Neural cell (in vitro differentiated cells): ENCODE measurements around the gene IFI35.

Experiments used
- EP300 ChIP-seq: fragments of 450-650 bp; conservative IDR thresholded peaks from 2 replicates; pipeline ENCODE4 v1.6.1; 2014; ENCODE audit warnings: antibody characterized with exemption, mild to moderate bottlenecking, moderate library complexity; ENCODE audit not compliant: poor library complexity, severe bottlenecking
- EZH2 ChIP-seq: fragments of 200-600, 300-800 bp; shearing (Covaris generic), sonication (generic); IDR thresholded peaks from 2 replicates; pipeline ENCODE4 v1.6.1; 2014; ENCODE audit warnings: antibody characterized with exemption, low read length, borderline replicate concordance, mild to moderate bottlenecking; ENCODE audit not compliant: insufficient read depth, poor library complexity, severe bottlenecking
- MXI1 ChIP-seq: fragments of 450-650 bp; conservative IDR thresholded peaks from 2 replicates; pipeline ENCODE4 v1.6.1; 2014; ENCODE audit warnings: antibody characterized with exemption, mild to moderate bottlenecking; ENCODE audit not compliant: poor library complexity, severe bottlenecking
- POLR2AphosphoS5 ChIP-seq: IDR thresholded peaks from 2 replicates; pipeline ENCODE4 v1.6.1; 2012
- TAF1 ChIP-seq: IDR thresholded peaks from 2 replicates; pipeline ENCODE4 v1.6.1; 2012; ENCODE audit warnings: low read depth
- TF ChIP-seq, protein P1 (sequence below): fragments of 450-650 bp; IDR thresholded peaks from 2 replicates; pipeline ENCODE4 v1.5.1; 2014; ENCODE audit warnings: antibody characterized with exemption, mild to moderate bottlenecking, moderate library complexity; ENCODE audit not compliant: poor library complexity, severe bottlenecking
- TF ChIP-seq, protein P2 (sequence below): IDR thresholded peaks from 2 replicates; pipeline ENCODE4 v1.6.1; 2012; ENCODE audit warnings: borderline replicate concordance

DNA sequence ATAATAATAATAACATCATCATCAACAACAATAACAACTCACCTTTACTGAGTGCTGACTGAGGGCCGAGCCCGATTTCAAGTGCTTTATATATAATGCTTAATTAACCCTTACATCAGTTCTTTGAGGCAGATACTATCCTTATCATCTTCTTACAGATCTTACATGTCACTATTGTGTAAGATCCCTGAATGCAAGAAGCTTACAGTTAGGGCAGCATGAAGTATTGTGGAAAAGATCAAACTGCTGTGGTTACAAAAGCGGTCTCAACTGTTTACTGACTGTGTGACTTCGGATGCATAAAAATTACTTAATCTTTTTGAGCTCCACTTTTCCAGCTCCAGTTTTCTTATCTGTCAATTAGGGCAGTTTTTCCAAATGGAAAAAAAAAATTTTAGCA, 12.3 kb downstream of the IFI35 start:
- TF ChIP-seq EZH2: no peak
- TF ChIP-seq, protein P1, sequence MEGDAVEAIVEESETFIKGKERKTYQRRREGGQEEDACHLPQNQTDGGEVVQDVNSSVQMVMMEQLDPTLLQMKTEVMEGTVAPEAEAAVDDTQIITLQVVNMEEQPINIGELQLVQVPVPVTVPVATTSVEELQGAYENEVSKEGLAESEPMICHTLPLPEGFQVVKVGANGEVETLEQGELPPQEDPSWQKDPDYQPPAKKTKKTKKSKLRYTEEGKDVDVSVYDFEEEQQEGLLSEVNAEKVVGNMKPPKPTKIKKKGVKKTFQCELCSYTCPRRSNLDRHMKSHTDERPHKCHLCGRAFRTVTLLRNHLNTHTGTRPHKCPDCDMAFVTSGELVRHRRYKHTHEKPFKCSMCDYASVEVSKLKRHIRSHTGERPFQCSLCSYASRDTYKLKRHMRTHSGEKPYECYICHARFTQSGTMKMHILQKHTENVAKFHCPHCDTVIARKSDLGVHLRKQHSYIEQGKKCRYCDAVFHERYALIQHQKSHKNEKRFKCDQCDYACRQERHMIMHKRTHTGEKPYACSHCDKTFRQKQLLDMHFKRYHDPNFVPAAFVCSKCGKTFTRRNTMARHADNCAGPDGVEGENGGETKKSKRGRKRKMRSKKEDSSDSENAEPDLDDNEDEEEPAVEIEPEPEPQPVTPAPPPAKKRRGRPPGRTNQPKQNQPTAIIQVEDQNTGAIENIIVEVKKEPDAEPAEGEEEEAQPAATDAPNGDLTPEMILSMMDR: no peak
- no peak for TF ChIP-seq EP300
- no peak for TF ChIP-seq POLR2AphosphoS5
- TF ChIP-seq MXI1: no peak
- TF ChIP-seq, protein P2, sequence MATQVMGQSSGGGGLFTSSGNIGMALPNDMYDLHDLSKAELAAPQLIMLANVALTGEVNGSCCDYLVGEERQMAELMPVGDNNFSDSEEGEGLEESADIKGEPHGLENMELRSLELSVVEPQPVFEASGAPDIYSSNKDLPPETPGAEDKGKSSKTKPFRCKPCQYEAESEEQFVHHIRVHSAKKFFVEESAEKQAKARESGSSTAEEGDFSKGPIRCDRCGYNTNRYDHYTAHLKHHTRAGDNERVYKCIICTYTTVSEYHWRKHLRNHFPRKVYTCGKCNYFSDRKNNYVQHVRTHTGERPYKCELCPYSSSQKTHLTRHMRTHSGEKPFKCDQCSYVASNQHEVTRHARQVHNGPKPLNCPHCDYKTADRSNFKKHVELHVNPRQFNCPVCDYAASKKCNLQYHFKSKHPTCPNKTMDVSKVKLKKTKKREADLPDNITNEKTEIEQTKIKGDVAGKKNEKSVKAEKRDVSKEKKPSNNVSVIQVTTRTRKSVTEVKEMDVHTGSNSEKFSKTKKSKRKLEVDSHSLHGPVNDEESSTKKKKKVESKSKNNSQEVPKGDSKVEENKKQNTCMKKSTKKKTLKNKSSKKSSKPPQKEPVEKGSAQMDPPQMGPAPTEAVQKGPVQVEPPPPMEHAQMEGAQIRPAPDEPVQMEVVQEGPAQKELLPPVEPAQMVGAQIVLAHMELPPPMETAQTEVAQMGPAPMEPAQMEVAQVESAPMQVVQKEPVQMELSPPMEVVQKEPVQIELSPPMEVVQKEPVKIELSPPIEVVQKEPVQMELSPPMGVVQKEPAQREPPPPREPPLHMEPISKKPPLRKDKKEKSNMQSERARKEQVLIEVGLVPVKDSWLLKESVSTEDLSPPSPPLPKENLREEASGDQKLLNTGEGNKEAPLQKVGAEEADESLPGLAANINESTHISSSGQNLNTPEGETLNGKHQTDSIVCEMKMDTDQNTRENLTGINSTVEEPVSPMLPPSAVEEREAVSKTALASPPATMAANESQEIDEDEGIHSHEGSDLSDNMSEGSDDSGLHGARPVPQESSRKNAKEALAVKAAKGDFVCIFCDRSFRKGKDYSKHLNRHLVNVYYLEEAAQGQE: no peak
- TF ChIP-seq TAF1: no peak
